Right cardiac atrium (tissue), 5 donors: ENCODE data around the gene COA5. TPM values are rescaled to one million over a fixed set of nuclear protein-coding genes. Genes with fewer than 3 reads are reported as not detected.
A peak's percentile ranks its signal among the peaks of the same experiment; 100 is the strongest.

Source experiments
- ATAC-seq, 2 donors: fragments of 200-7000 bp; cut with Tn5 transposase; one replicate each; pipeline versions ENCODE4 v1.8.0 to v1.9.1; 2020; ENCODE audit warnings: moderate library complexity in 2 of 2, mild to moderate bottlenecking in 1 of 2
- DNase-seq, 3 donors: peaks; one replicate each; pipeline ENCODE4 v3.0.0-alpha.2; 2020
- H3K27ac ChIP-seq: one replicate; pipeline ENCODE4 v1.5.1; 2013; ENCODE audit warnings: mild to moderate bottlenecking, low read length, control low read depth, moderate library complexity
- H3K27me3 ChIP-seq: one replicate; pipeline ENCODE4 v1.6.1; 2013; ENCODE audit not compliant: control insufficient read depth, insufficient read depth
- H3K4me1 ChIP-seq: one replicate; pipeline ENCODE4 v1.6.1; 2013; ENCODE audit warnings: low read length; ENCODE audit not compliant: control insufficient read depth, insufficient read depth
- H3K4me3 ChIP-seq: one replicate; pipeline ENCODE4 v1.5.1; 2013; ENCODE audit warnings: low read length, control low read depth
- H3K9me3 ChIP-seq: one replicate; pipeline ENCODE4 v1.6.1; 2013; ENCODE audit warnings: low read length; ENCODE audit not compliant: control insufficient read depth
- WGBS: extraction: QIAGEN DNeasy Blood & Tissue Kit; methylation state at CpG from one replicate; pipeline ENCODE4 v1.1.7; 2013; 5-methylcytosine and 5-hydroxymethylcytosine counted together
- intact Hi-C, 4 donors: fragments of 100-400 bp; cut with DNase I; formaldehyde crosslinking; loops; one replicate each; pipeline versions ENCODE4 v1.11.0 to v1.14.0; 2022 to 2023
- polyA plus RNA-seq: library from polyadenylated mRNA; stranded (reverse); fragments of 200-250 nt; gene quantifications from one replicate; pipeline ENCODE4 v1.2.3, GENCODE V29; 2013
- total RNA-seq, 4 donors: library from RNA; stranded (reverse); fragmentation: NEBNext Ultra II Directional; extraction: Animal tissue kit (Norgen Biotek cat#: 25700); gene quantifications; one replicate each; pipeline ENCODE4 v1.2.1, GENCODE V29; 2021
- donor health status: healthy with polysubstance abuse.
- donor health status: DM: no; HTN: yes; CAD: no.
- donor health status: DM: no; HTN: no; CAD: no.
- donor health status: DM: no; HTN: yes; CAD: no; lungs with severe emphysema.
- donor health status: DM: yes; HTN: yes; CAD: no.

Gene COA5
- total and polyA plus RNA-seq, 5 donors, result 24.8 to 37.4 (median 30.3) TPM

DNA sequence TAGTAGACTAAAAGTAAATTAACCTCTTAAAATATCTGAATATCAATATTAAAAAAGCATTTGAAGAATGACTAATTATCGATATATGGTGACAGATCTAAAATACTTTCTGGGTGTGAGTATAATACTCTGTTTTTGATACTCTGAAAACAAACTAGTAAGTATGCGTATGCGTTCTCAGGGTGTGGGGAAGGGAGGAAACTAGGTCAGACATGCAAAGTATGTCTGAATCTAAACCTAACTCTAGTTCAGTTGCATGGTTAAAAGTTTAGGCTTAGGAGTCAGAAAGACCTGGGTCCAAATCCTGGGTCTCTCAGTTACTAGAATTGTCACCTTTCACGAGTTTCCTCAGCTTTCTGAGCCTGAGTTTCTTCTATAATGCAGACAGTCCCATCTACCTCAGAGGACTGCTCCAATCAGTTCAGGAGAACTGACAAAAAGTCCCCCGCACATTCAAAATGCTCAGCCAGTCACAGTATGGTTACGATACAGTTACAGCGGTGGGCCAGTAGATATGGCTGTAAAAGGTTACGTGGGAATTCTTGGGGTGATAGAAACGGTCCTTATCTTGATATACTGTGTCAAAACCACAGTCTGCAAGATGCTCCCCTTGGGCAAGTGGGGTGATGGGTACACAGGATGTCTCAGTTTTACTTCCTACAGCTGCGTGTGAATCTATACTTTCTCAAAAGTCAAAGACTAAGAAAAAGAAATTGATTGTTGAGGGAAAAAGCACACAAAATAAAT, 29.3 kb upstream of the COA5 start:
- DNase-seq (no peak), ATAC-seq (no peak)
- 80% methylated on average over 10 of the region's 10 CpGs for WGBS
- no peak overlapping the region for H3K27ac ChIP-seq
- intact Hi-C loops, result no loop called here
- H3K9me3 ChIP-seq, result no peaks in the 10 kb centered on the region
- H3K27me3 ChIP-seq, result no peaks in the 10 kb centered on the region
- no peaks in the 10 kb centered on the region for H3K4me1 ChIP-seq
- H3K4me3 ChIP-seq, result no peak overlapping the region

GRCh38 chr2:98634406-98635092, 26.2 kb upstream of the COA5 start:
- Histone ChIP-seq H3K9me3 (no peaks in the 10 kb centered on the region), H3K27me3 (no peaks in the 10 kb centered on the region), H3K4me1 (no peaks in the 10 kb centered on the region), H3K4me3 (no peak overlapping the region), H3K27ac (no peak overlapping the region)
- DNase-seq (no peak), ATAC-seq (no peak)
- intact Hi-C loops, result no loop called here
- WGBS, result 77% methylated on average over 9 of the region's 9 CpGs

GRCh38 chr2:98632351-98632750, 24.0 kb upstream of the COA5 start:
- ATAC-seq, result no peak
- no peaks in the 10 kb centered on the region for H3K27me3 ChIP-seq
- H3K4me1 ChIP-seq, result no peaks in the 10 kb centered on the region
- H3K4me3 ChIP-seq, result no peak overlapping the region
- no peak for DNase-seq
- WGBS, result 80% methylated on average over 3 of the region's 3 CpGs
- H3K9me3 ChIP-seq, result no peaks in the 10 kb centered on the region
- no peak overlapping the region for H3K27ac ChIP-seq
- intact Hi-C loops, result no loop called here

- no peak overlapping the region for H3K4me3 ChIP-seq
- intact Hi-C loops, result no loop called here
- H3K9me3 ChIP-seq, result no peaks in the 10 kb centered on the region
- ATAC-seq (peak; percentile 76 to 78), DNase-seq (peak; percentile 63 to 84 (median 76))
- H3K27ac ChIP-seq, result no peak overlapping the region
- WGBS, result 70% methylated on average over 5 of the region's 5 CpGs
- H3K4me1 ChIP-seq, result no peaks in the 10 kb centered on the region
- H3K27me3 ChIP-seq, result no peaks in the 10 kb centered on the region
Measured at GRCh38 chr2:98623657-98624056, 15.3 kb upstream of the COA5 start.

- DNase-seq (no peak), ATAC-seq (no peak)
- Histone ChIP-seq H3K4me3 (no peak overlapping the region), H3K27ac (no peak overlapping the region), H3K9me3 (no peaks in the 10 kb centered on the region), H3K4me1 (no peaks in the 10 kb centered on the region), H3K27me3 (no peaks in the 10 kb centered on the region)
- WGBS, result 48% methylated on average over 5 of the region's 5 CpGs
- intact Hi-C loops, result no loop called here
Measured at GRCh38 chr2:98617149-98617548, 8.8 kb upstream of the COA5 start.

DNA sequence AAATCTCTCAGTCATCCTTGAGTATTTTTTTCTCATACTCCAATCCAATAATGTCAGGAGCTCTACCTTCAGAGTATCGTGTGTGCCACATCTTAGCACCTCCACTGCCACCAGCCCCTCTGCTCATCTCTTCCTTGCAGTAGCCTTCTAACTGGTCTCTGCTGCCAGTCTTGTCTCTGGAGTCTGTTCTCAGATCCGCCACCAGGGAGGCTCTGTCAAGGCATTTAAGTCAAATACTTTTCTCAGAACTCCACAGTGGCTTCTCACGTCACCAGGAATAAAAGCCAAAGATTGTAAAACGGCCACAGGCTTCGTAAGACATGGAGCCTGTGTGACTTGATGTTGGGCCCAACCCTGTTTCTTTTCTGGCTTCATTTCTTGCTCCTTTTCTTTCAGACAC, 7.2 kb upstream of the COA5 start:
- H3K9me3 ChIP-seq, result no peaks in the 10 kb centered on the region
- intact Hi-C loops, result no loop called here
- H3K27ac ChIP-seq, result no peak overlapping the region
- no peak overlapping the region for H3K4me3 ChIP-seq
- WGBS, result 80% methylated on average over 5 of the region's 5 CpGs
- no peak for DNase-seq
- H3K4me1 ChIP-seq, result no peaks in the 10 kb centered on the region
- no peaks in the 10 kb centered on the region for H3K27me3 ChIP-seq
- ATAC-seq, result no peak

GRCh38 chr2:98614024-98614739, 5.9 kb upstream of the COA5 start:
- Histone ChIP-seq H3K27ac (no peak overlapping the region), H3K9me3 (no peaks in the 10 kb centered on the region), H3K27me3 (no peaks in the 10 kb centered on the region), H3K4me1 (no peaks in the 10 kb centered on the region), H3K4me3 (no peak overlapping the region)
- intact Hi-C loops, result no loop called here
- WGBS, result 88% methylated on average over 9 of the region's 9 CpGs
- DNase-seq (no peak), ATAC-seq (no peak)

DNA sequence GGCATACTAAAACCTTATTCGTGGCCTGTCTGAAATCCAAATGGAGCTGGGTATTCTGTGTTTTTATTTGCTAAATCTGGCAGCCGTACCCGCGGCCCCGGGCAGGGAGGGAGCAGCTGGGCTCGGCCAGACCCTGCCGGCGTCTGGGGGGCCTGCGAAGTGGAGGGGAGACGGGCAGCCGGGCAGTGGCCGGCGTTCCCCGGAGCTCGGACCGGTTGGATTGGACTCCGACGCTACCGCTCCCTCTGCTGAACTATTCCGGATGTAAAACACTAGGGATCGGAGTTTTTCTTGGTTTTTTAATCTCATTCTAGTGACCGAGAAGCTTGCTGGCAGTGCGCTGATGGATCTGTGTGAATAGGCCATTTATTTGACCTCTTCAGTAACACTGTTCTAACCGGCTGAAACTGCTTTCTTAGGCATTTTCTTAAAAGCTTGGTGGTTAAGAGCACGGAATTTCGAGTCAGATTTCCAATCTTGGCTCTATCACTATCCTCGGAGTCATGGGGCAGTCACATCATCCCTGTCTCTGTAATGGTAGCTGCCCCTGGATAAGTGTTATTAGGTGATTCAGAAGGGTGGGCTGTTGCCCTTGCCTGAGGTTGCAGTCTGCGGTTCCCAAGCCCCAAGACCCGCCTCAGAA, 771 bp upstream of the COA5 start:
- no peaks in the 10 kb centered on the region for H3K9me3 ChIP-seq
- no peaks in the 10 kb centered on the region for H3K27me3 ChIP-seq
- peak overlapping the region; percentile 67 for H3K4me3 ChIP-seq
- peaks cover 7% of the 10 kb centered on the region for H3K4me1 ChIP-seq
- peak; percentile 45 to 66 for ATAC-seq
- peak overlapping the region; percentile 88 for H3K27ac ChIP-seq
- WGBS, result 1% methylated on average over 29 of the region's 29 CpGs
- DNase-seq, result peak; percentile 27 to 65 (median 64)
- intact Hi-C loops, result loop anchor here in 3 of 4 donors (5.0 to 10.0 kb wide), 2 partner anchors 194 to 197 kb away; no protein-coding TSS in a partner anchor

DNA sequence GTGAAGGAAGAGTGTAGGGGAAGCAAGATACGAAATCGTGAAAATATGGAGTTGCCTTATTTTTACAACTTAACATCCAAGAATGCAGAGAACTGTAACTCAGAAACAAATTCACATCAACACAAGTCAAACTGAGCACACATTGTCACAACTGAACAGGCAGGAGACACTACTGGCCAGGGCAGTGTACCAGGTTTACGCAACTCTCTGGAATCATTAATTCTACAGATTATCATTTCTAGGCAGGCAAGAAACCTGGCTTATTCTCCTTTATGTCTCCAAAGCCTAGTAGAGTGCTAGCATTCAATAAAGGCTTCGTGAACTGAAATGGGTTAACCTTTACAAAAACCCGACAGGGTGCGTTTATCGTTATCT, 584 bp downstream of the COA5 start:
- intact Hi-C loops, result loop anchor here in 3 of 4 donors (5.0 to 10.0 kb wide), 2 partner anchors 193 to 195 kb away; no protein-coding TSS in a partner anchor

DNA sequence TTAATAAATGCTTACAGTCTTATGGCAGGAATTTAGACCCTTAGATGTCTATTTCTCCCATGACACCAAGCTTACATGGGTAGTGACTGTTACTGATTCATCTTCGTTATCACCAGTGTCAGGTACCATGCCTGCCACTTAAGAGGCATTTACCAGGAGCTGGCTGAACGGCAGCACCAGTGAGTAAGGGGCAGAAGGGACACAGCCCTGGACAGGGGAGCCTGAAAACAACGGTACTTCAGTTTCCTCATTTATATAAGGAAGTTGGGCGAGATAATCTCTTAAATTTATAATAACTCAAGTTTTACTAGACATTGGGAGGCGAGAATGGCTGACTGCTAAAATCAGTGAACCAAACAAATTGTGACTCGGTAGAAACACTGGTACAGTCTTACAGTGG, 1.2 kb downstream of the COA5 start:
- ATAC-seq (no peak), DNase-seq (no peak)
- Histone ChIP-seq H3K9me3 (no peaks in the 10 kb centered on the region), H3K27me3 (no peaks in the 10 kb centered on the region), H3K4me3 (peak overlapping the region; percentile 67), H3K27ac (no peak overlapping the region), H3K4me1 (peaks cover 7% of the 10 kb centered on the region)
- intact Hi-C loops, result loop anchor here in 3 of 4 donors (5.0 to 10.0 kb wide), 2 partner anchors 192 to 195 kb away; no protein-coding TSS in a partner anchor
- WGBS, result 62% methylated on average over 6 of the region's 6 CpGs

More for the DNA sequence above, 584 bp downstream of the COA5 start:
- no peak for DNase-seq
- Histone ChIP-seq H3K9me3 (no peaks in the 10 kb centered on the region), H3K4me1 (peaks cover 7% of the 10 kb centered on the region), H3K27me3 (no peaks in the 10 kb centered on the region), H3K4me3 (peak overlapping the region; percentile 67), H3K27ac (peak overlapping the region; percentile 88)
- 7% methylated on average over 7 of the region's 7 CpGs for WGBS
- peak in 1 of 2 donors; percentile 25 for ATAC-seq
